Activated T-helper 17 cell treated with anti-CD3 and anti-CD28 coated beads, Interleukin-2, amount 50 U/mL, for 72 hours (primary cell): ENCODE data around the gene CREB5. TPM values are rescaled to one million over a fixed set of nuclear protein-coding genes. Genes with fewer than 3 reads are reported as not detected.

Source experiments
- ATAC-seq: fragments of 150-1000 bp; cut with Tn5 transposase; replicated peaks from 2 replicates; pipeline ENCODE4 v1.10.0; 2021; ENCODE audit warnings: mild to moderate bottlenecking, moderate library complexity
- H3K27ac Mint-ChIP-seq: one replicate; pipeline ENCODE4 v1.8.0; 2022; ENCODE audit warnings: mixed read lengths
- H3K27me3 Mint-ChIP-seq: one replicate; pipeline ENCODE4 v1.8.0; 2022; ENCODE audit warnings: mixed read lengths
- H3K36me3 Mint-ChIP-seq: one replicate; pipeline ENCODE4 v1.8.0; 2022; ENCODE audit warnings: low read depth, mild to moderate bottlenecking, mixed read lengths
- H3K4me1 Mint-ChIP-seq: one replicate; pipeline ENCODE4 v1.8.0; 2022; ENCODE audit warnings: mixed read lengths
- H3K4me3 Mint-ChIP-seq: one replicate; pipeline ENCODE4 v1.8.0; 2022; ENCODE audit warnings: mild to moderate bottlenecking, mixed read lengths
- H3K9me3 Mint-ChIP-seq: one replicate; pipeline ENCODE4 v1.8.0; 2022; ENCODE audit warnings: mixed read lengths
- total RNA-seq, 2 donors: library from RNA; stranded (reverse); gene quantifications; one replicate each; pipeline ENCODE4 v1.2.3, GENCODE V29; 2022

CREB5 gene
- total RNA-seq, 2 donors from 2014 or later: 0.02 TPM; not detected in 1

- no peak overlapping the region for H3K4me3 Mint-ChIP-seq
- no peak overlapping the region for H3K27ac Mint-ChIP-seq
- ATAC-seq: no peak
- H3K4me1 Mint-ChIP-seq: no peaks in the 10 kb centered on the region
- no peaks in the 10 kb centered on the region for H3K9me3 Mint-ChIP-seq
- H3K27me3 Mint-ChIP-seq: peaks cover 12% of the 10 kb centered on the region
- no peaks in the 10 kb centered on the region for H3K36me3 Mint-ChIP-seq
Measured at GRCh38 chr7:28516390-28517172, 104.3 kb downstream of the CREB5 start.

GRCh38 chr7:28517206-28517605 lies 104.9 kb downstream of the CREB5 start:
- Mint-ChIP-seq H3K4me1 (no peaks in the 10 kb centered on the region), H3K4me3 (no peak overlapping the region), H3K27ac (no peak overlapping the region), H3K9me3 (no peaks in the 10 kb centered on the region), H3K27me3 (peaks cover 9% of the 10 kb centered on the region), H3K36me3 (no peaks in the 10 kb centered on the region)
- no peak for ATAC-seq

- Mint-ChIP-seq H3K36me3 (no peaks in the 10 kb centered on the region), H3K4me1 (no peaks in the 10 kb centered on the region), H3K27ac (no peak overlapping the region), H3K9me3 (no peaks in the 10 kb centered on the region), H3K27me3 (peaks cover 8% of the 10 kb centered on the region), H3K4me3 (no peak overlapping the region)
- no peak for ATAC-seq
Measured at GRCh38 chr7:28517606-28518005, 105.3 kb downstream of the CREB5 start.

DNA sequence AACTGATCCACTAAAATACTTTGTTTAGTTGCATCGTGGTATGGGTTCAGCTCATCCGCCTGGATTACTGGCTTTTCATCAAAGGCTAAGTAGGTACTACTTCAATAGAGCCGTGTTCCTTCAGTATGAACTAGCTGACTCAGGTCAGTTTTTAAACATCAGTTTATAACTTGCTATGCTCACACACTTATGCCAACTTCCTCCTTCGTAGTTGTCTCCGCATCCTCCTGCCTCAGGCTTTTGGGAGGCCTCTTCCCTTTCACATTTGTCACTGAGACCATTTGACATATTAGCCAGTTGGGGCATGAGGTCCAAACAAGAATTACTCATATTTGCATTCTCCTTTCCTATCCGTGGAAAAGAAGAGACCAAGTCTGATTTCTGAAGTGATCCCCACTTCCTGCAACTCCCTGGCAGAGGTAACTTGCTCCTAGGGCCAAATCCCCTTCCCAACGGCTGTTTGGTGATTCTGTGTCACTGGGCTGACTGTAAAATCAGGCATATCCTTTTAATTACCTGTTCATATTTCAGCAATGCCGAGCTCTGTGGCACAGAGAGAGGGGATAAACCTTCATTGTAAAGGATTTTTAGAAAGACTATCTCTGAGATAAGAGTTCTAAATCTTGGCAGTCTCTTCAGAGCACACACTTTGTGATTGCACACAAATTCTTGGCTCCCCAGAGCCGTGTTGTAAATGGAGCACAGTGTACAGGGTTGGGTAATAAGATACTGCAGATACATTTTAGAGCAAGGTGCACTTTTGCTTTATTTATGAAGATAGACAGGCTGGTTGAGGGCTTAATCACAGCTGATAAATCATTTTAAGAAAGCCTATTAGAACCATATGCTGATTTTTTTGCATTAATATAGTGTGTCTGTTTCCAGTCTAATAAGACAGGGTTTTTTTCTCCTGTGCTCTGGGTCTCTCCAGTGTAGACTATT lies 108.0 kb downstream of the CREB5 start:
- no peak for ATAC-seq
- no peaks in the 10 kb centered on the region for H3K36me3 Mint-ChIP-seq
- no peaks in the 10 kb centered on the region for H3K9me3 Mint-ChIP-seq
- no peak overlapping the region for H3K27ac Mint-ChIP-seq
- H3K4me3 Mint-ChIP-seq: no peak overlapping the region
- no peaks in the 10 kb centered on the region for H3K4me1 Mint-ChIP-seq
- H3K27me3 Mint-ChIP-seq: peaks cover 3% of the 10 kb centered on the region

GRCh38 chr7:28524978-28525377 lies 112.7 kb downstream of the CREB5 start:
- H3K27ac Mint-ChIP-seq: no peak overlapping the region
- no peaks in the 10 kb centered on the region for H3K4me1 Mint-ChIP-seq
- ATAC-seq: no peak
- H3K27me3 Mint-ChIP-seq: no peaks in the 10 kb centered on the region
- H3K4me3 Mint-ChIP-seq: no peak overlapping the region
- H3K9me3 Mint-ChIP-seq: no peaks in the 10 kb centered on the region
- no peaks in the 10 kb centered on the region for H3K36me3 Mint-ChIP-seq

DNA sequence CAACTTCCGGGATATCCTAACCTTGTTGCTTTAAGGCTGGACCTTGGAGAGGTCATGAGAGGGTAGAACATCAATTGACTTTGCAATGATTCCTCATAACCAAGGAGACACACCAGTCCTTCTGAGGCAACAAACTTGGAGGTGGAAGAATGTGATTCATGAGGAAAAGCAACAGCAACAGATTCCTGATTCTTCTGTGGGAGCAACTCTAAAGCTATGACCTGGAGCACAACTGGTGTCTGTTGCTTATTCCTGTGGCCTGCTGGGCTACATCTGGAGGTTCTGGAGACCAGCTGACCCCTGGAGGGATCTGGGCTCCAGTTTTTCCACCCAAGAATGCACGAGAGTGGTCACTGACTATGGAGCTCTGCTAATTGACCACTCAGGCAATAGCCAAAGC lies 116.6 kb downstream of the CREB5 start:
- H3K27me3 Mint-ChIP-seq: no peaks in the 10 kb centered on the region
- no peak overlapping the region for H3K27ac Mint-ChIP-seq
- no peak for ATAC-seq
- no peaks in the 10 kb centered on the region for H3K4me1 Mint-ChIP-seq
- H3K9me3 Mint-ChIP-seq: peaks cover 4% of the 10 kb centered on the region
- no peak overlapping the region for H3K4me3 Mint-ChIP-seq
- H3K36me3 Mint-ChIP-seq: no peaks in the 10 kb centered on the region

- Mint-ChIP-seq H3K27me3 (no peaks in the 10 kb centered on the region), H3K4me1 (no peaks in the 10 kb centered on the region), H3K36me3 (no peaks in the 10 kb centered on the region), H3K9me3 (peaks cover 4% of the 10 kb centered on the region), H3K4me3 (no peak overlapping the region), H3K27ac (no peak overlapping the region)
- ATAC-seq: no peak
Measured at GRCh38 chr7:28529755-28530154, 117.4 kb downstream of the CREB5 start.

GRCh38 chr7:28530175-28530802 lies 118.0 kb downstream of the CREB5 start:
- Mint-ChIP-seq H3K27ac (no peak overlapping the region), H3K4me3 (no peak overlapping the region), H3K4me1 (no peaks in the 10 kb centered on the region), H3K36me3 (no peaks in the 10 kb centered on the region), H3K9me3 (peaks cover 4% of the 10 kb centered on the region), H3K27me3 (peaks cover under 1% of the 10 kb centered on the region)
- ATAC-seq: no peak

DNA sequence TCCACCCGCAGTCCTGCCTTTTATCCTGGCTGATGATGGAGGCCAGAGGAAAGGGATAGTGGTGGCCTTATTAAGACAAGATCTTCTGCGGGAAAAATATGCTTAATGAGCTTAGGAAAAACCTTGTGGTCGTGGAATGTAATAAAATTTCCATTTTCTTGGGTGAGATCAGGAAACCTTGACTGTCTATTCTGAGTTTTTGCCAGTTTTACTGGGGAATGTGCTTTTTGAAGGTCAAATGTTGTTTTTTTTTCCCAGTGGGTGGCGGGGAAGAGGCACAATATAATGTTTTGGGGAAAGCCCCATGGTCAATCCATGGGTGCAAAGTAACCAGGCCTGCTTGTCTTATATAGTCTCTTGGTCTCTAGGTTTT lies 118.5 kb downstream of the CREB5 start:
- H3K27me3 Mint-ChIP-seq: peaks cover 4% of the 10 kb centered on the region
- H3K4me1 Mint-ChIP-seq: no peaks in the 10 kb centered on the region
- no peak overlapping the region for H3K27ac Mint-ChIP-seq
- H3K4me3 Mint-ChIP-seq: no peak overlapping the region
- no peak for ATAC-seq
- peaks cover 4% of the 10 kb centered on the region for H3K9me3 Mint-ChIP-seq
- H3K36me3 Mint-ChIP-seq: no peaks in the 10 kb centered on the region

DNA sequence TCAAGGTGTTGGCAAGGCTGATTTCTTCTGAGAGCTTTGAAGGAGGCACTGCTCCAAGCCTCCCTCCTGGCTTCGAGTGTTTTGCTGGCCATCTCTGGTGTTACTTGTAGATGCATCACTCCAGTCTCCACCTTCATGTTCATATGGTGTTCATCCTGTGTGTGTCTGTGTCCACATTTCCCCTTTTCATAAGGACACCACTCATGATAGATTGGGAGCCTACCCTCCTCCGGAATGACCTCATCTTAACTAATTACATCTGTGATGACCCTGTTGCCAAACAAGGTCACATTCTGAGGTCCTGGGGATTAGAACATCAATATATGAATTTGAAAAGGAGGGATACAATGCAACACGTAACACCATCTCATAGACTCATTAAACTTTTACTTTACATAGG lies 119.0 kb downstream of the CREB5 start:
- Mint-ChIP-seq H3K27ac (no peak overlapping the region), H3K9me3 (peaks cover 4% of the 10 kb centered on the region), H3K4me1 (no peaks in the 10 kb centered on the region), H3K4me3 (no peak overlapping the region), H3K27me3 (peaks cover 4% of the 10 kb centered on the region), H3K36me3 (no peaks in the 10 kb centered on the region)
- ATAC-seq: no peak

- Mint-ChIP-seq H3K27ac (no peak overlapping the region), H3K36me3 (no peaks in the 10 kb centered on the region), H3K27me3 (peaks cover 4% of the 10 kb centered on the region), H3K4me3 (no peak overlapping the region), H3K9me3 (peaks cover 4% of the 10 kb centered on the region), H3K4me1 (no peaks in the 10 kb centered on the region)
- ATAC-seq: no peak
Measured at GRCh38 chr7:28532181-28532580, 119.9 kb downstream of the CREB5 start.

DNA sequence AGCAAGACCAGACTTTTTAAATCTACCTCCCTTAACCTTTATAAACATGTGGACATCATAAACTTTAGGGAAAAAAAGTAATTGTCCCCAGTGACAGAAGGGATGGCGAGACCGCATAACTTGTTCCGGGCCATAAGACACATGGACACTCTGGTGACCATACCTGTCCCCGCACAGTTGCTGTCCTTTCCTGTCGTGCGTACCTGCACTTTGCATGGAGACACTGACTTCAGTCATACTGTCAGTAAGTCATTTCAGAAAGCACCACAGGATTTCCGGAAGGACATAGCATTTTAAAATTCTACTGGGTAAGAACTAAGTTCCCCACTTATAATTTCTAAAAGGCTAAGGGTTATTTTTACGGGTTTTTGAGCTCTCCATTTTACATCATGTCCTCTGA lies 120.9 kb downstream of the CREB5 start:
- H3K9me3 Mint-ChIP-seq: peaks cover 4% of the 10 kb centered on the region

GRCh38 chr7:28533731-28534531 lies 121.6 kb downstream of the CREB5 start:
- Mint-ChIP-seq H3K4me3 (no peak overlapping the region), H3K9me3 (peaks cover 4% of the 10 kb centered on the region), H3K27ac (no peak overlapping the region), H3K4me1 (no peaks in the 10 kb centered on the region), H3K27me3 (peaks cover 4% of the 10 kb centered on the region), H3K36me3 (no peaks in the 10 kb centered on the region)
- no peak for ATAC-seq

More for the DNA sequence above, 120.9 kb downstream of the CREB5 start:
- Mint-ChIP-seq H3K27me3 (peaks cover 4% of the 10 kb centered on the region), H3K27ac (no peak overlapping the region), H3K4me3 (no peak overlapping the region), H3K36me3 (no peaks in the 10 kb centered on the region), H3K4me1 (no peaks in the 10 kb centered on the region)
- no peak for ATAC-seq

- Mint-ChIP-seq H3K4me3 (no peak overlapping the region), H3K36me3 (no peaks in the 10 kb centered on the region), H3K4me1 (no peaks in the 10 kb centered on the region), H3K27ac (no peak overlapping the region), H3K9me3 (peaks cover 4% of the 10 kb centered on the region), H3K27me3 (peaks cover 4% of the 10 kb centered on the region)
- no peak for ATAC-seq
Measured at GRCh38 chr7:28536259-28536658, 123.9 kb downstream of the CREB5 start.
